PC-3 (cell line): ENCODE data around the gene SH3RF1. TPM values are rescaled to one million over a fixed set of nuclear protein-coding genes. Genes with fewer than 3 reads are reported as not detected.

Experiments
- ATAC-seq: fragments of 200-7000 bp; cut with Tn5 transposase; 2 replicates; pipeline ENCODE4 v1.9.1; 2020; ENCODE audit warnings: mild to moderate bottlenecking, moderate library complexity
- BruUV-seq: library from RNA; stranded (reverse); fragments of 400-500 nt; replicated peaks from 2 replicates; lab custom pipeline; 2021; lab: Mats Ljungman, UMichigan
- CTCF ChIA-PET: fragments of 300-600 bp; sonication (Branson Sonifier 250); formaldehyde crosslinking; loops from one replicate; lab custom pipeline; 2022; ENCODE audit warnings: antibody characterized with exemption; lab: Charles Lee
- POLR2A ChIA-PET: fragments of 300-600 bp; sonication (Branson Sonifier 250); formaldehyde crosslinking; loops from one replicate; lab custom pipeline; 2022; ENCODE audit warnings: antibody characterized with exemption; ENCODE audit not compliant: unreplicated experiment; lab: Charles Lee
- DNase-seq: peaks from one replicate; pipeline ENCODE4 v3.0.0-alpha.2; 2015
- H2AFZ ChIP-seq: fragments of 300-600 bp; sonication (generic); 2 replicates; pipeline ENCODE4 v1.6.0; 2016; ENCODE audit warnings: antibody characterized with exemption, low read length
- H3F3A ChIP-seq: fragments of 300-600 bp; sonication (generic); one replicate; pipeline ENCODE4 v1.6.0; 2017; ENCODE audit warnings: antibody characterized with exemption, low read length, control low read depth, mild to moderate bottlenecking; ENCODE audit not compliant: unreplicated experiment
- H3K27ac ChIP-seq: fragments of 300-600 bp; sonication (generic); 2 replicates; pipeline ENCODE4 v1.5.1; 2016; ENCODE audit warnings: mild to moderate bottlenecking, low read length
- H3K27me3 ChIP-seq: fragments of 300-600 bp; sonication (generic); 2 replicates; pipeline ENCODE4 v1.6.1; 2016; ENCODE audit warnings: low read length, mixed read lengths
- H3K36me3 ChIP-seq: fragments of 300-600 bp; sonication (generic); 2 replicates; pipeline ENCODE4 v1.6.1; 2016; ENCODE audit warnings: low read depth, mixed run types, low read length, mixed read lengths
- H3K4me1 ChIP-seq: fragments of 300-600 bp; sonication (generic); 2 replicates; pipeline ENCODE4 v1.5.1; 2016; ENCODE audit warnings: low read length; ENCODE audit not compliant: insufficient read depth
- H3K4me2 ChIP-seq: fragments of 300-600 bp; sonication (generic); 2 replicates; pipeline ENCODE4 v1.6.0; 2016; ENCODE audit warnings: low read length
- H3K4me3 ChIP-seq: fragments of 300-600 bp; sonication (generic); 2 replicates; pipeline ENCODE4 v1.5.1; 2016; ENCODE audit warnings: mild to moderate bottlenecking, low read length, mixed read lengths
- H3K79me2 ChIP-seq: fragments of 300-600 bp; sonication (generic); 2 replicates; pipeline ENCODE4 v1.6.1; 2017; ENCODE audit warnings: low read length, mixed read lengths
- H3K9ac ChIP-seq: fragments of 300-600 bp; sonication (generic); 2 replicates; pipeline ENCODE4 v1.6.0; 2016; ENCODE audit warnings: mild to moderate bottlenecking, low read length
- H3K9me2 ChIP-seq: fragments of 300-600 bp; sonication (generic); replicated peaks from 2 replicates; pipeline ENCODE4 v1.6.1; 2016; ENCODE audit warnings: mixed run types, low read length, mixed read lengths
- H3K9me3 ChIP-seq: fragments of 300-600 bp; sonication (generic); 2 replicates; pipeline ENCODE4 v1.6.1; 2016; ENCODE audit warnings: low read length, mixed read lengths
- H4K20me1 ChIP-seq: fragments of 300-600 bp; sonication (generic); 2 replicates; pipeline ENCODE4 v1.6.1; 2016; ENCODE audit warnings: low read length, mixed read lengths
- EZH2 ChIP-seq: fragments of 300-600 bp; sonication (generic); IDR thresholded peaks from one replicate; pipeline ENCODE4 v1.6.1; 2017; ENCODE audit warnings: antibody characterized with exemption, mild to moderate bottlenecking, low read length; ENCODE audit not compliant: unreplicated experiment
- EZH2phosphoT487 ChIP-seq: fragments of 300-600 bp; sonication (generic); IDR thresholded peaks from 2 replicates; pipeline ENCODE4 v1.6.1; 2018; ENCODE audit warnings: mild to moderate bottlenecking, antibody characterized with exemption, low read length, borderline replicate concordance
- intact Hi-C: fragments of 100-400 bp; cut with micrococcal nuclease; formaldehyde crosslinking; loops from 2 replicates; pipeline ENCODE4 v1.9.0; 2023
- total RNA-seq: library from RNA; depleted of rRNA; stranded (reverse); fragments of >200 nt; gene quantifications from 2 replicates; pipeline ENCODE4 v1.2.3, GENCODE V29; 2014
- TF ChIP-seq, protein P1 (sequence below): fragments of 300-600 bp; sonication (generic); conservative IDR thresholded peaks from 2 replicates; pipeline ENCODE4 v1.5.1; 2017; ENCODE audit warnings: antibody characterized with exemption, low read depth, mild to moderate bottlenecking, low read length

The SH3RF1 gene
- total RNA-seq, 1 experiment from 2014 or later: 21.0 TPM

GRCh38 chr4:169238445-169238844, 32.3 kb downstream of the SH3RF1 start:
- POLR2A ChIA-PET: no interaction called here
- ATAC-seq: peak; percentile 94
- peaks cover 7% of the 10 kb centered on the region for H3K36me3 ChIP-seq
- peaks cover 10% of the 10 kb centered on the region for H4K20me1 ChIP-seq
- intact Hi-C loops: no loop called here
- H3K9me3 ChIP-seq: no peaks in the 10 kb centered on the region
- no peak overlapping the region for H3K27ac ChIP-seq
- H3K9me2 ChIP-seq: no peaks in the 10 kb centered on the region
- no peak overlapping the region for H3K4me2 ChIP-seq
- peaks cover 23% of the 10 kb centered on the region for H3K4me1 ChIP-seq
- H3K4me3 ChIP-seq: no peak overlapping the region
- CTCF ChIA-PET: interaction anchor here (0.6 kb wide), 1 partner anchor 123 kb away, joined by 4 read pairs; no protein-coding TSS in a partner anchor
- H2AFZ ChIP-seq: no peak overlapping the region
- DNase-seq: peak; percentile 58
- TF ChIP-seq, protein P1, sequence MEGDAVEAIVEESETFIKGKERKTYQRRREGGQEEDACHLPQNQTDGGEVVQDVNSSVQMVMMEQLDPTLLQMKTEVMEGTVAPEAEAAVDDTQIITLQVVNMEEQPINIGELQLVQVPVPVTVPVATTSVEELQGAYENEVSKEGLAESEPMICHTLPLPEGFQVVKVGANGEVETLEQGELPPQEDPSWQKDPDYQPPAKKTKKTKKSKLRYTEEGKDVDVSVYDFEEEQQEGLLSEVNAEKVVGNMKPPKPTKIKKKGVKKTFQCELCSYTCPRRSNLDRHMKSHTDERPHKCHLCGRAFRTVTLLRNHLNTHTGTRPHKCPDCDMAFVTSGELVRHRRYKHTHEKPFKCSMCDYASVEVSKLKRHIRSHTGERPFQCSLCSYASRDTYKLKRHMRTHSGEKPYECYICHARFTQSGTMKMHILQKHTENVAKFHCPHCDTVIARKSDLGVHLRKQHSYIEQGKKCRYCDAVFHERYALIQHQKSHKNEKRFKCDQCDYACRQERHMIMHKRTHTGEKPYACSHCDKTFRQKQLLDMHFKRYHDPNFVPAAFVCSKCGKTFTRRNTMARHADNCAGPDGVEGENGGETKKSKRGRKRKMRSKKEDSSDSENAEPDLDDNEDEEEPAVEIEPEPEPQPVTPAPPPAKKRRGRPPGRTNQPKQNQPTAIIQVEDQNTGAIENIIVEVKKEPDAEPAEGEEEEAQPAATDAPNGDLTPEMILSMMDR: no peak
- H3K27me3 ChIP-seq: no peaks in the 10 kb centered on the region
- no TSS peak for BruUV-seq
- H3K9ac ChIP-seq: no peak overlapping the region
- no peaks in the 10 kb centered on the region for H3F3A ChIP-seq
- H3K79me2 ChIP-seq: peaks cover 99% of the 10 kb centered on the region

GRCh38 chr4:169236873-169237626, 33.7 kb downstream of the SH3RF1 start:
- ChIA-PET CTCF (no interaction called here), POLR2A (no interaction called here)
- DNase-seq (no peak), ATAC-seq (no peak)
- H3K9me3 ChIP-seq: no peaks in the 10 kb centered on the region
- H3K36me3 ChIP-seq: peaks cover 7% of the 10 kb centered on the region
- H2AFZ ChIP-seq: no peak overlapping the region
- no peaks in the 10 kb centered on the region for H3F3A ChIP-seq
- no peak for TF ChIP-seq EZH2phosphoT487
- TF ChIP-seq EZH2: no peak
- TF ChIP-seq, protein P1: no peak
- no peak overlapping the region for H3K27ac ChIP-seq
- H3K9ac ChIP-seq: no peak overlapping the region
- H3K9me2 ChIP-seq: no peaks in the 10 kb centered on the region
- H3K4me3 ChIP-seq: no peak overlapping the region
- H3K27me3 ChIP-seq: no peaks in the 10 kb centered on the region
- H3K79me2 ChIP-seq: peaks cover 99% of the 10 kb centered on the region
- H4K20me1 ChIP-seq: peaks cover 10% of the 10 kb centered on the region
- peaks cover 27% of the 10 kb centered on the region for H3K4me1 ChIP-seq
- no peak overlapping the region for H3K4me2 ChIP-seq
- intact Hi-C loops: no loop called here
- no TSS peak for BruUV-seq

DNA sequence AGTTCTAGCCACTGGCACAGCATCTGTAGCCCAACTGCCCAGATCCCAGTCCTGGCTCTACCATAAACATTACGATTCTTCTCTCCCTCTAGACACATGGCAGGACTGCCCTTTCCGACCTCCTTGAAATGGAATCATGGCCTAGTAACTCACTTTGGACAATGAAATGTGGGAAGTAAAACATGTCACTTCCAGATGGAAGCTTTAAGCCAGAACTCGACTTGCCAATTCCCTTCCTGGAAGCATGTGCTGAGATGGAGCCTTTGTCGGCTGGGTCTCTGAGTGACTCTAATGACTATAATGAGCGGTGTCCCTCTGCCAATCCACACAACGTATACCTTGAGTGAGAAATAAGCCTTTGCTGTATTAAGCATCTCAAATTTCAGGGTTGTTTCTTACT, 34.7 kb downstream of the SH3RF1 start:
- ATAC-seq (no peak), DNase-seq (no peak)
- H2AFZ ChIP-seq: no peak overlapping the region
- TF ChIP-seq EZH2phosphoT487 (no peak), EZH2 (no peak)
- TF ChIP-seq, protein P1: no peak
- POLR2A ChIA-PET: no interaction called here
- H3K9ac ChIP-seq: no peak overlapping the region
- no peak overlapping the region for H3K27ac ChIP-seq
- H4K20me1 ChIP-seq: peaks cover 10% of the 10 kb centered on the region
- intact Hi-C loops: no loop called here
- H3F3A ChIP-seq: no peaks in the 10 kb centered on the region
- peaks cover 33% of the 10 kb centered on the region for H3K4me1 ChIP-seq
- CTCF ChIA-PET: no interaction called here
- H3K4me3 ChIP-seq: no peak overlapping the region
- no TSS peak for BruUV-seq
- no peaks in the 10 kb centered on the region for H3K27me3 ChIP-seq
- H3K36me3 ChIP-seq: peaks cover 7% of the 10 kb centered on the region
- H3K79me2 ChIP-seq: peaks cover 97% of the 10 kb centered on the region
- no peaks in the 10 kb centered on the region for H3K9me2 ChIP-seq
- no peak overlapping the region for H3K4me2 ChIP-seq
- H3K9me3 ChIP-seq: no peaks in the 10 kb centered on the region
